HFF-Myc (cell line): ENCODE results near the gene ZNF277.
A peak's percentile ranks its signal among the peaks of the same experiment; 100 is the strongest.
"Not testable (repeated sequence)": the region's sequence is repeated elsewhere in the genome, so short reads cannot be mapped to it uniquely, and the experiment has no call there.

Source experiments
- DNase-seq: peaks from one replicate; pipeline ENCODE4 v3.0.0-alpha.2; 2011; ENCODE audit warnings: low read depth; ENCODE audit errors: extremely low read depth
- H3K4me3 ChIP-seq: replicated peaks from 2 replicates; pipeline ENCODE4 v1.5.1; 2011; ENCODE audit warnings: low read depth, mild to moderate bottlenecking, control low read depth, low read length
- CTCF ChIP-seq: IDR thresholded peaks from 2 replicates; pipeline ENCODE4 v1.5.1; 2012; ENCODE audit warnings: mild to moderate bottlenecking, low read depth, low read length, control low read depth; ENCODE audit errors: missing control alignments

ZNF277 gene

GRCh38 chr7:112386619-112387018 is 180.1 kb downstream of the ZNF277 start:
- TF ChIP-seq CTCF: no peak

DNA sequence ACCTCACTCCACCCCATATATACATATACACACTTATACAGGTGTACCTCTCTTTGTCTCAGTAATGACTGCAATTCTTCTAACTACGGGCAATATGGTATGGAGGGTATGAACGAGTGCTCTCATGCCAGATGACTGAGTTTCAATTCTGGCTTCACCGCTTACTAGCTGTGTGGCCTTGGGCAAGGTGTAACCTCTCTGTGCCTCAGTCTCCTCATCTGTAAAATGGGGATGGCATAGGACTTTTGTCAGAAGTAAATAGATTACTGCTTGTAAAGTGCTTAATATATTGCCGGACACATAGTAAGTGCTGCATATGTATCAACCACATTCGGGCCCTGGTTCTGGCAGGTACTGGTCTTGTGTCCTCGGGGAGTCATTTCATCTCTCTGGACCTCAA is 183.7 kb downstream of the ZNF277 start:
- no peak overlapping the region for H3K4me3 ChIP-seq
- TF ChIP-seq CTCF: no peak
- DNase-seq: no peak

More at GRCh38 chr7:112386619-112387018, 180.1 kb downstream of the ZNF277 start:
- no peak for DNase-seq
- no peak overlapping the region for H3K4me3 ChIP-seq

- peak overlapping the region; percentile 48 for H3K4me3 ChIP-seq
- not testable (repeated sequence) for DNase-seq
Measured at GRCh38 chr7:112391079-112391821, 184.8 kb downstream of the ZNF277 start.

GRCh38 chr7:112391841-112392286 is 185.4 kb downstream of the ZNF277 start:
- not testable (repeated sequence) for DNase-seq

More at GRCh38 chr7:112391841-112392286, 185.4 kb downstream of the ZNF277 start:
- peak overlapping the region; percentile 48 for H3K4me3 ChIP-seq
